ENCODE measurements around the gene MYH9. TPM values are rescaled to one million over a fixed set of nuclear protein-coding genes. Genes with fewer than 3 reads are reported as not detected.

The MYH9 gene
- total RNA-seq, 1 experiment from 2014 or later = 758 TPM

- peaks cover 97% of the 10 kb centered on the region for H3F3A ChIP-seq (ENCODE audit: insufficient read depth, low read depth)
- H2AFZ ChIP-seq = no peak overlapping the region
- peaks cover 90% of the 10 kb centered on the region for H4K20me1 ChIP-seq (ENCODE audit: insufficient read depth)
- H3K9me2 ChIP-seq (ENCODE audit: insufficient read depth) = no peaks in the 10 kb centered on the region
- H3K27ac ChIP-seq = no peak overlapping the region
- POLR2A ChIA-PET (ENCODE audit: unreplicated experiment) = no interaction called here
- TF ChIP-seq CTCF (conservative IDR thresholded peaks at IDR 0.05) (no peak), EZH2 (IDR thresholded peaks at IDR 0.05; ENCODE audit: low read depth) (no peak)
- intact Hi-C loops (cut with micrococcal nuclease; ENCODE audit: unreplicated experiment) = no loop called here
- BruUV-seq (replicated peaks) = no TSS peak
- H3K36me3 ChIP-seq (ENCODE audit: low read depth) = peaks cover 84% of the 10 kb centered on the region
- peaks cover 35% of the 10 kb centered on the region for H3K79me2 ChIP-seq (ENCODE audit: low read depth)
- H3K4me3 ChIP-seq = no peak overlapping the region
- no peaks in the 10 kb centered on the region for H3K9me3 ChIP-seq (ENCODE audit: insufficient read depth, low read depth)
- H3K4me1 ChIP-seq (replicated peaks; ENCODE audit: insufficient read depth) = peaks cover 11% of the 10 kb centered on the region
- no peak for DNase-seq
- no peak overlapping the region for H3K4me2 ChIP-seq
- no peaks in the 10 kb centered on the region for H3K27me3 ChIP-seq (ENCODE audit: insufficient read depth, low read depth)
- CTCF ChIA-PET = interaction anchor here (1.5 kb wide), 1 partner anchor 171 kb away, joined by 3 read pairs; no protein-coding TSS in a partner anchor
These were observed 88.5 kb downstream of the MYH9 start for GRCh38 chr22:36299295-36299694.

- Histone ChIP-seq H3K9me2 (ENCODE audit: insufficient read depth) (no peaks in the 10 kb centered on the region), H3K4me1 (replicated peaks; ENCODE audit: insufficient read depth) (0 out of 2 replicates have a peak, but pooled peaks cover 4% of the 10 kb centered on the region), H3K36me3 (ENCODE audit: low read depth) (peaks cover 91% of the 10 kb centered on the region), H3F3A (ENCODE audit: insufficient read depth, low read depth) (peaks cover 97% of the 10 kb centered on the region), H3K4me3 (no peak overlapping the region), H3K9me3 (ENCODE audit: insufficient read depth, low read depth) (no peaks in the 10 kb centered on the region), H3K4me2 (no peak overlapping the region), H3K27me3 (ENCODE audit: insufficient read depth, low read depth) (no peaks in the 10 kb centered on the region), H3K27ac (no peak overlapping the region), H4K20me1 (ENCODE audit: insufficient read depth) (peaks cover 89% of the 10 kb centered on the region), H3K79me2 (ENCODE audit: low read depth) (peaks cover 35% of the 10 kb centered on the region), H2AFZ (no peak overlapping the region)
- no peak for DNase-seq
- intact Hi-C loops (cut with micrococcal nuclease; ENCODE audit: unreplicated experiment) = no loop called here
- ChIA-PET POLR2A (ENCODE audit: unreplicated experiment) (no interaction called here), CTCF (interaction anchor here (1.5 kb wide), 1 partner anchor 172 kb away, joined by 3 read pairs; no protein-coding TSS in a partner anchor)
- no TSS peak for BruUV-seq (replicated peaks)
- no peak for TF ChIP-seq EZH2 (IDR thresholded peaks at IDR 0.05; ENCODE audit: low read depth)
- TF ChIP-seq CTCF (conservative IDR thresholded peaks at IDR 0.05) = no peak
These were observed 89.2 kb downstream of the MYH9 start for GRCh38 chr22:36298601-36299000.

GRCh38 chr22:36298118-36298517, 89.6 kb downstream of the MYH9 start:
- H3K4me1 ChIP-seq (replicated peaks; ENCODE audit: insufficient read depth) = 0 out of 2 replicates have a peak, but pooled peaks cover 4% of the 10 kb centered on the region
- H3K4me2 ChIP-seq = no peak overlapping the region
- BruUV-seq (replicated peaks) = no TSS peak
- peaks cover 96% of the 10 kb centered on the region for H3K36me3 ChIP-seq (ENCODE audit: low read depth)
- ChIA-PET POLR2A (ENCODE audit: unreplicated experiment) (no interaction called here), CTCF (interaction anchor here (1.5 kb wide), 1 partner anchor 172 kb away, joined by 3 read pairs; no protein-coding TSS in a partner anchor)
- DNase-seq = no peak
- H3K9me2 ChIP-seq (ENCODE audit: insufficient read depth) = no peaks in the 10 kb centered on the region
- H3F3A ChIP-seq (ENCODE audit: insufficient read depth, low read depth) = peaks cover 96% of the 10 kb centered on the region
- peaks cover 88% of the 10 kb centered on the region for H4K20me1 ChIP-seq (ENCODE audit: insufficient read depth)
- H2AFZ ChIP-seq = no peak overlapping the region
- intact Hi-C loops (cut with micrococcal nuclease; ENCODE audit: unreplicated experiment) = no loop called here
- H3K4me3 ChIP-seq = no peak overlapping the region
- H3K27ac ChIP-seq = no peak overlapping the region
- no peaks in the 10 kb centered on the region for H3K27me3 ChIP-seq (ENCODE audit: insufficient read depth, low read depth)
- TF ChIP-seq CTCF (conservative IDR thresholded peaks at IDR 0.05) (no peak), EZH2 (IDR thresholded peaks at IDR 0.05; ENCODE audit: low read depth) (no peak)
- no peaks in the 10 kb centered on the region for H3K9me3 ChIP-seq (ENCODE audit: insufficient read depth, low read depth)
- H3K79me2 ChIP-seq (ENCODE audit: low read depth) = peaks cover 33% of the 10 kb centered on the region
